ENCODE measurements around the gene AHI1.

AHI1 gene

GRCh38 chr6:135412761-135413160, 84.8 kb downstream of the AHI1 start:
- peaks cover 58% of the 10 kb centered on the region for H3K36me3 Mint-ChIP-seq (ENCODE audit: low read depth)
- no peak overlapping the region for H3K4me3 Mint-ChIP-seq
- no peaks in the 10 kb centered on the region for H3K9me3 Mint-ChIP-seq
- DNase-seq = no peak
- no peaks in the 10 kb centered on the region for H3K4me1 Mint-ChIP-seq (ENCODE audit: low read depth)
- H3K27me3 Mint-ChIP-seq = no peaks in the 10 kb centered on the region
- H3K27ac Mint-ChIP-seq = no peak overlapping the region

DNA sequence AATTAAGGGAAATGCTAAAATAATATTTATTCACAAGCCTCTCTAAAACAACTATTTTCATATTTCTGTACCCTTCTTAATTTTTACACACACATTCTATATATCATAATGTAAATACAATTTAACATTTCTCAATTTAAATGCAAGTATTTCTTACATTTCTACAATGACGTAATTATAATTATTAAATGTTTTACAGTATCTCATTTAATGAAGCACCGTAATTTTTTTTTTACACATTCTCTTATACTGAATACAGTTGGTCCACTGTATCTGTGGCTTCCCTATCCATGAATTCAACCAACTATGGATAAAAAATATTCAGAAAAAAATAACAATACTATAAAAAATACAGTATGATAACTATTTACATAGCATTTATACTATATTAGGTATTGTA, 85.7 kb downstream of the AHI1 start:
- H3K4me3 Mint-ChIP-seq = no peak overlapping the region

GRCh38 chr6:135411339-135411738, 86.2 kb downstream of the AHI1 start:
- H3K4me1 Mint-ChIP-seq (ENCODE audit: low read depth) = no peaks in the 10 kb centered on the region
- H3K27ac Mint-ChIP-seq = no peak overlapping the region
- peaks cover 59% of the 10 kb centered on the region for H3K36me3 Mint-ChIP-seq (ENCODE audit: low read depth)
- no peaks in the 10 kb centered on the region for H3K27me3 Mint-ChIP-seq
- no peak overlapping the region for H3K4me3 Mint-ChIP-seq
- no peaks in the 10 kb centered on the region for H3K9me3 Mint-ChIP-seq
- DNase-seq = no peak

More for the DNA sequence above, 85.7 kb downstream of the AHI1 start:
- Mint-ChIP-seq H3K9me3 (no peaks in the 10 kb centered on the region), H3K27ac (no peak overlapping the region), H3K4me1 (ENCODE audit: low read depth) (no peaks in the 10 kb centered on the region), H3K27me3 (no peaks in the 10 kb centered on the region), H3K36me3 (ENCODE audit: low read depth) (peaks cover 57% of the 10 kb centered on the region)
- no peak for DNase-seq

- H3K36me3 Mint-ChIP-seq (ENCODE audit: low read depth) = peaks cover 62% of the 10 kb centered on the region
- no peak for DNase-seq
- H3K4me3 Mint-ChIP-seq = no peak overlapping the region
- H3K27ac Mint-ChIP-seq = no peak overlapping the region
- H3K4me1 Mint-ChIP-seq (ENCODE audit: low read depth) = no peaks in the 10 kb centered on the region
- H3K27me3 Mint-ChIP-seq = no peaks in the 10 kb centered on the region
- no peaks in the 10 kb centered on the region for H3K9me3 Mint-ChIP-seq
Measured at GRCh38 chr6:135410856-135411255, 86.7 kb downstream of the AHI1 start.

GRCh38 chr6:135403584-135403983, 94.0 kb downstream of the AHI1 start:
- no peaks in the 10 kb centered on the region for H3K4me1 Mint-ChIP-seq (ENCODE audit: low read depth)
- DNase-seq = no peak
- H3K4me3 Mint-ChIP-seq = no peak overlapping the region
- H3K27me3 Mint-ChIP-seq = no peaks in the 10 kb centered on the region
- no peaks in the 10 kb centered on the region for H3K9me3 Mint-ChIP-seq
- H3K36me3 Mint-ChIP-seq (ENCODE audit: low read depth) = peaks cover 64% of the 10 kb centered on the region
- H3K27ac Mint-ChIP-seq = no peak overlapping the region

- H3K27me3 Mint-ChIP-seq = no peaks in the 10 kb centered on the region
- DNase-seq = no peak
- no peaks in the 10 kb centered on the region for H3K4me1 Mint-ChIP-seq (ENCODE audit: low read depth)
- H3K36me3 Mint-ChIP-seq (ENCODE audit: low read depth) = peaks cover 58% of the 10 kb centered on the region
- H3K4me3 Mint-ChIP-seq = no peak overlapping the region
- no peaks in the 10 kb centered on the region for H3K9me3 Mint-ChIP-seq
- no peak overlapping the region for H3K27ac Mint-ChIP-seq
Measured at GRCh38 chr6:135402311-135402710, 95.2 kb downstream of the AHI1 start.

DNA sequence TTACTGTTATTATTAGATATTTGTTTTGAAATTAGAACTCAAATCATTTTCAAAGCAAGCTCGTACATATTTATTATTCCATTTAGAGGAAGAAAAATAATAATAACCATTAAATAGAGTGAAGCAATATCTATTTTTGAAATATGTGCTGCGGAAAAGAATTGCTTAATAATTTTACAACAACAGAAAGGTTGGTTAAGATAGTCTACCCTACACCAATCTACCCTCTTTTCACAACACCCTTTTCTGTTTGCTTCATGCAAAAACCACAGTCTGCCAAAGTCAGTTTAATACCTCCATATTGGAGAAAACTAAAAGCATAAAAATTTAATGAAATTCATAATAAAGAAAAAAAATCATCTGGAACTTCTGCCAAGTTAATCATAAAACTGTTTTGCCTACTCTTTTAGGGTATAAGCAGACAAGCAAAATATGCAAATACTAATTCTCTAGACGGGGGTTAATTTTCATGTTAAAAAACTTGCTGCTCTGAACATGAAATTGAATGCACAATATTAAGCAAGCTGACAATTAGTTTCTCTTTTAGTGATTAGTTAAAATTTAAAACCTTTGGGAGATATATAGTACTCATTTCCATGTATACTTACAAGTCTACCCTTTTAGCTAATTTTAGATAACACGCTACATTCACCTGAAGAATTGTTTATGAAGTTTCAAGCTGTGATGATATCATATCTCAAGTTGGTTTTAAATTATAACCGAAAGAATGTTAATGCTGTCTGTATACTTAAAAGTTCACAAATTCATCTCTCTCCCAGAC, 100.2 kb downstream of the AHI1 start:
- no peaks in the 10 kb centered on the region for H3K27me3 Mint-ChIP-seq
- DNase-seq = no peak
- H3K4me3 Mint-ChIP-seq = no peak overlapping the region
- H3K9me3 Mint-ChIP-seq = no peaks in the 10 kb centered on the region
- peaks cover 34% of the 10 kb centered on the region for H3K36me3 Mint-ChIP-seq (ENCODE audit: low read depth)
- no peak overlapping the region for H3K27ac Mint-ChIP-seq
- H3K4me1 Mint-ChIP-seq (ENCODE audit: low read depth) = no peaks in the 10 kb centered on the region

GRCh38 chr6:135395136-135395535, 102.4 kb downstream of the AHI1 start:
- H3K9me3 Mint-ChIP-seq = no peaks in the 10 kb centered on the region
- H3K36me3 Mint-ChIP-seq (ENCODE audit: low read depth) = peaks cover 33% of the 10 kb centered on the region
- DNase-seq = no peak
- no peaks in the 10 kb centered on the region for H3K27me3 Mint-ChIP-seq
- no peak overlapping the region for H3K27ac Mint-ChIP-seq
- no peaks in the 10 kb centered on the region for H3K4me1 Mint-ChIP-seq (ENCODE audit: low read depth)
- H3K4me3 Mint-ChIP-seq = no peak overlapping the region

DNA sequence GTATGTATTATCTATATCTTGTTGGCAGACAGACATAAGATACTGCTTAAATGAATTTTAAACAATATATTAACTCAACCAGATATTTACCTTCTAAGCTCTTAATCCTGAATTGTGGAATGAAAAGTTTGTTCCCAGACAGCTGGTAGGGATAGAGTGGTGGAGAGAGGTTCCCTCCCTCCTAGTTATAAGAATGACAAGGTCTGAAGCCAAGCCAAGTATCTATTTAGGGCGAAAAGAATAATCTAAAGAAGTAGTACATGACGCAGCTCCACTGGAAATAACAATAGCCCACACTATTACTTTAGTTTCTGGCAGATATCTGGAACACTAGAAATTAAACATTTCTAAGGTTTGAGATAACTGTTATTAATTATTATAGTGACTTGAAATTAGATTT, 104.3 kb downstream of the AHI1 start:
- Mint-ChIP-seq H3K4me3 (no peak overlapping the region), H3K4me1 (ENCODE audit: low read depth) (no peaks in the 10 kb centered on the region), H3K27me3 (no peaks in the 10 kb centered on the region), H3K9me3 (no peaks in the 10 kb centered on the region), H3K36me3 (ENCODE audit: low read depth) (peaks cover 38% of the 10 kb centered on the region), H3K27ac (no peak overlapping the region)
- no peak for DNase-seq

DNA sequence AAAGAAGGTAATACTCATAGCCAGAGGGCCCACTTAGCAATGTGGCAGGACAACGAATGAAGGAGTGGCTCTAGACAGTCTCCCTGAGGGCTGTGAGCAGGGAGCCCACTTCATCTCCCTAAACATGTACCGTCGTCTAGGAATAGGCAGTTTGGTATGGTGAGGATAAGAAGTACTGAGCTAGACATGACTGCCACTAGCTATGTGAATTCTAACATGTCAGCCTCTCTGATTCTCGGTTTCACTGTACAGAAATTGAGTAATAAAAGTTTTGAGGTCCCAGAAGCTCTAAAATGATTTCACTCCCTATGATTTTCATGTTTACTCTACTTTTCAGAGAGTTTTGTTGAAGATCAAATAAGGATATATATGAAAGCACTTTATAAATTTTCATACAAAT, 107.1 kb downstream of the AHI1 start:
- no peaks in the 10 kb centered on the region for H3K9me3 Mint-ChIP-seq
- no peak overlapping the region for H3K4me3 Mint-ChIP-seq
- H3K36me3 Mint-ChIP-seq (ENCODE audit: low read depth) = peaks cover 50% of the 10 kb centered on the region
- no peak for DNase-seq
- no peak overlapping the region for H3K27ac Mint-ChIP-seq
- no peaks in the 10 kb centered on the region for H3K4me1 Mint-ChIP-seq (ENCODE audit: low read depth)
- no peaks in the 10 kb centered on the region for H3K27me3 Mint-ChIP-seq

DNA sequence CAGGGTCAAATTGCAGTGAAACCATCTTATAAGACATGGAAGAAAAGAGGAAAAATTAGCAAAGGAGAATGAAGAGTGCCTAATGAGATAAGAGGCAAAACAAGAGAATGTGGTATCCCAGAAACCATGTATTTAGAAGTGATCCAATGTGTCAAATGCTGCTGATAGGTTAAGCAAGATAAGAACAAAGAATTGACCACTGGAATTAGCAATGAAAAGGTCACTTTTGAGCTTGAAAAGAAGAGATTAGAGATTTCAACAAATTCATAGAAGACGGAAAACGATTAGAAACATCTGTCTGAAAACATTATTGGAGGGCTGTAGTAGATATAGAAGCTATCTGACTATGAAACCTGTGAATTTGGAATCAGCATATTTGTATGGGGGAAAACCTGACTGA, 112.2 kb downstream of the AHI1 start:
- H3K27me3 Mint-ChIP-seq = no peaks in the 10 kb centered on the region
- H3K27ac Mint-ChIP-seq = no peak overlapping the region
- no peak for DNase-seq
- H3K36me3 Mint-ChIP-seq (ENCODE audit: low read depth) = peaks cover 25% of the 10 kb centered on the region
- H3K9me3 Mint-ChIP-seq = no peaks in the 10 kb centered on the region
- peaks cover 6% of the 10 kb centered on the region for H3K4me1 Mint-ChIP-seq (ENCODE audit: low read depth)
- no peak overlapping the region for H3K4me3 Mint-ChIP-seq

GRCh38 chr6:135383766-135384165, 113.8 kb downstream of the AHI1 start:
- Mint-ChIP-seq H3K4me1 (ENCODE audit: low read depth) (peaks cover 6% of the 10 kb centered on the region), H3K4me3 (no peak overlapping the region), H3K36me3 (ENCODE audit: low read depth) (peaks cover 19% of the 10 kb centered on the region), H3K27me3 (no peaks in the 10 kb centered on the region), H3K27ac (no peak overlapping the region), H3K9me3 (no peaks in the 10 kb centered on the region)
- no peak for DNase-seq

GRCh38 chr6:135383301-135383700, 114.2 kb downstream of the AHI1 start:
- no peaks in the 10 kb centered on the region for H3K9me3 Mint-ChIP-seq
- no peak overlapping the region for H3K4me3 Mint-ChIP-seq
- peaks cover 15% of the 10 kb centered on the region for H3K36me3 Mint-ChIP-seq (ENCODE audit: low read depth)
- no peak overlapping the region for H3K27ac Mint-ChIP-seq
- H3K4me1 Mint-ChIP-seq (ENCODE audit: low read depth) = peaks cover 6% of the 10 kb centered on the region
- DNase-seq = no peak
- no peaks in the 10 kb centered on the region for H3K27me3 Mint-ChIP-seq

DNA sequence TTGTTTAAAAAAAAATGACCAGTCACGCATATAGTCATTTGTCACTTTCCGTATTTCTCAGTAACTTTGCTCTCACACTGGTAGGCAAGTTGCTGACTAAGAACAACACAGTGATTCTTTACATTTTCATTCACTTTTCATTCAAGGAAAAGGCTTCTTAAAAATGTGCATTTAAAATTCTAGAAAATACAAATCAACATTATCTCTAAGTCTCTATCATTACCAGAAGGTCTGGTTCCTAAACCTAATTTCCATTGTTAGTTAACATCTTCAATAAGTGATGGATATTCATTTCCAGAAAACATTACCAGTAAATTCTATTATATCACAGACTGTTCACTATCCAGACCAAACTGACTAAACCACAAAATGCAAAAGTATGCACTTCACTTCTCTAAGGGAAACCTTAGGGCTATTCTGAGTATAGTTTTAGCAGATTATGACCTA, 115.3 kb downstream of the AHI1 start:
- H3K36me3 Mint-ChIP-seq (ENCODE audit: low read depth) = peaks cover 7% of the 10 kb centered on the region
- no peak for DNase-seq
- H3K4me1 Mint-ChIP-seq (ENCODE audit: low read depth) = peaks cover 6% of the 10 kb centered on the region
- no peaks in the 10 kb centered on the region for H3K9me3 Mint-ChIP-seq
- no peak overlapping the region for H3K4me3 Mint-ChIP-seq
- peak overlapping the region; percentile 67 for H3K27ac Mint-ChIP-seq
- H3K27me3 Mint-ChIP-seq = no peaks in the 10 kb centered on the region

- no peaks in the 10 kb centered on the region for H3K27me3 Mint-ChIP-seq
- no peaks in the 10 kb centered on the region for H3K9me3 Mint-ChIP-seq
- no peak overlapping the region for H3K27ac Mint-ChIP-seq
Measured at GRCh38 chr6:135380793-135381192, 116.7 kb downstream of the AHI1 start.

GRCh38 chr6:135379647-135380046, 117.9 kb downstream of the AHI1 start:
- Mint-ChIP-seq H3K36me3 (ENCODE audit: low read depth) (peaks cover 8% of the 10 kb centered on the region), H3K27ac (no peak overlapping the region), H3K9me3 (no peaks in the 10 kb centered on the region), H3K27me3 (no peaks in the 10 kb centered on the region), H3K4me3 (no peak overlapping the region), H3K4me1 (ENCODE audit: low read depth) (peaks cover 6% of the 10 kb centered on the region)
- no peak for DNase-seq

More at GRCh38 chr6:135380793-135381192, 116.7 kb downstream of the AHI1 start:
- Mint-ChIP-seq H3K4me1 (ENCODE audit: low read depth) (peaks cover 6% of the 10 kb centered on the region), H3K4me3 (no peak overlapping the region), H3K36me3 (ENCODE audit: low read depth) (peaks cover 6% of the 10 kb centered on the region)
- DNase-seq = no peak

Data from activated T-cell treated with anti-CD3 and anti-CD28 coated beads, Interleukin-2, amount 50 U/mL, for 24 hours (primary cell).